ENCODE data around the gene RNF220. TPM values are rescaled to one million over a fixed set of nuclear protein-coding genes. Genes with fewer than 3 reads are reported as not detected.

The RNF220 gene
- total and polyA plus RNA-seq, 2 donors from 2014 or later, result 66.9 to 69.0 TPM

DNA sequence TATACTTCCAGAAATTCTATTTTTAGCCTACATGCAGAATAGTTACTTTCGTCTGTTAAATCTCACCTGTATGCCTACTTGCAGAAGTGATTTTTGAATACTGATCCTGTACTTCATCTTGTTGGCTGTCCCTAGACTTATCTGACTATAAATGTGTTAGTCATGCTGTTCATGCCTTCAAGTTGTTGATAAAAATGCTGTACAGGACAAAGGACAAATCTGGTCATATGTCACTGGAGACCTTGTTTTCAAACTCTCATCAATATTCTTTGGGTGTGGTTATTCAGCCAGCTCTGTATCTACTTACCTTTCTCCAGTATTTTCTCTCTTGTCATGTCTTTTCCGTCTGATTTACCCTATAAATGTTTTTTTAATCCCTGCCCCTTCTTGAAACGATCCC lies 132.9 kb downstream of the RNF220 start:
- H3K4me1 ChIP-seq (ENCODE audit: control insufficient read depth in 2 of 3, insufficient read depth in 2 of 3, low read depth in 1 of 3, low read length in 3 of 3), result peaks cover 0 to 2% (median 0%) of the 10 kb centered on the region in 3 donors
- no peak for DNase-seq
- no peak overlapping the region for H3K27ac ChIP-seq (ENCODE audit: low read depth in 2 of 2, low read length in 2 of 2)
- no peak overlapping the region for H3K9ac ChIP-seq (ENCODE audit: low read length in 3 of 3)
- H3K27me3 ChIP-seq (ENCODE audit: control insufficient read depth, insufficient read depth, low read length), result peaks cover 3% of the 10 kb centered on the region
- no peak overlapping the region for H3K4me3 ChIP-seq (ENCODE audit: low read length in 3 of 3)
- intact Hi-C loops (cut with DNase I), result no loop called here
- no peak for TF ChIP-seq CTCF (IDR thresholded peaks at IDR 0.05; ENCODE audit: borderline replicate concordance, extremely low read depth, insufficient read depth)
- H3K9me3 ChIP-seq (ENCODE audit: control insufficient read depth in 2 of 3, insufficient read depth in 1 of 3, low read length in 3 of 3), result no peaks in the 10 kb centered on the region
- FAIRE-seq, result no peak
- H3K36me3 ChIP-seq (ENCODE audit: control insufficient read depth in 2 of 3, insufficient read depth in 3 of 3, low read length in 3 of 3), result no peaks in the 10 kb centered on the region

- peaks cover 5% of the 10 kb centered on the region for H3K27me3 ChIP-seq (ENCODE audit: control insufficient read depth, insufficient read depth, low read length)
- no peak overlapping the region for H3K4me3 ChIP-seq (ENCODE audit: low read length in 3 of 3)
- H3K27ac ChIP-seq (ENCODE audit: low read depth in 2 of 2, low read length in 2 of 2), result no peak overlapping the region
- H3K4me1 ChIP-seq (ENCODE audit: control insufficient read depth in 2 of 3, insufficient read depth in 2 of 3, low read depth in 1 of 3, low read length in 3 of 3), result peaks cover 0 to 2% (median 0%) of the 10 kb centered on the region in 3 donors
- H3K36me3 ChIP-seq (ENCODE audit: control insufficient read depth in 2 of 3, insufficient read depth in 3 of 3, low read length in 3 of 3), result no peaks in the 10 kb centered on the region
- peak in 2 of 5 donors; percentile 45 to 76 for DNase-seq
- intact Hi-C loops (cut with DNase I), result no loop called here
- TF ChIP-seq CTCF (IDR thresholded peaks at IDR 0.05; ENCODE audit: borderline replicate concordance, extremely low read depth, insufficient read depth), result no peak
- H3K9me3 ChIP-seq (ENCODE audit: control insufficient read depth in 2 of 3, insufficient read depth in 1 of 3, low read length in 3 of 3), result no peaks in the 10 kb centered on the region
- no peak for FAIRE-seq
- H3K9ac ChIP-seq (ENCODE audit: low read length in 3 of 3), result no peak overlapping the region
These were observed 135.1 kb downstream of the RNF220 start for GRCh38 chr1:44539991-44540730.

DNA sequence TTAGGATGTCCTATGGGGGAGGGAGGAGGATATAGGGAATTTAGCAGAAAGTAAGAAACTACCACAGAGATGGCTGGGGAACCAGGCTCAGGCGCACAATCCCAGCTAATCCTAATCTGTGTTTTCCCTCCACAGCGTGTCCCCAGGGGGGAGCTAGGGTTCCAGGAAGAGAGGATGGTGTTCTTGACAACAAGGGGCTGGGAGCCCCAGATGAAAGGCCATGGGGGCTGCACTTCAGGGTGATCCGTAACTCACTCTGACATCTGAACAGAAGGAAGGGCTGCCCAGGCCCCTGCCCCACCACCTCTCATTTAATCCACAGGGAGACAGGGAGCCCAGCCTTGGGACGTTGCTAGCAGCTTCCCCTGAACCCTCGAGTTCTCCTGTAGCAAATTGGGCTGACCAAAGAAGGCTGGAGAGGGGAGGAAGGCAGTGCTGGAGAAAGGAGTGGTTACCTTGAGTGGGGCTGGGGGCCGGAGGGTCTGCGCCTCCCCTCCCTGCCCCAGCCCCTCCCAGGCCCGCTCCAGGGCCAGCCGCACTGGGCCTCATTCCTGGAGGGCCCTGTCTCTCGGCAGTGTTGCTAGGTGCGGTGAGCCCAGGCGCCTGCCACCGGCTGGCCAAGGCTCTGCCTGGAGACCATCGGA lies 137.5 kb downstream of the RNF220 start:
- intact Hi-C loops (cut with DNase I), result no loop called here

More for the DNA sequence above, 137.5 kb downstream of the RNF220 start:
- TF ChIP-seq CTCF (IDR thresholded peaks at IDR 0.05; ENCODE audit: borderline replicate concordance, extremely low read depth, insufficient read depth), result no peak
- FAIRE-seq (no peak), DNase-seq (no peak)
- Histone ChIP-seq H3K4me1 (ENCODE audit: control insufficient read depth in 2 of 3, insufficient read depth in 2 of 3, low read depth in 1 of 3, low read length in 3 of 3) (peaks cover 0 to 2% (median 0%) of the 10 kb centered on the region in 3 donors), H3K9me3 (ENCODE audit: control insufficient read depth in 2 of 3, insufficient read depth in 1 of 3, low read length in 3 of 3) (no peaks in the 10 kb centered on the region), H3K36me3 (ENCODE audit: control insufficient read depth in 2 of 3, insufficient read depth in 3 of 3, low read length in 3 of 3) (no peaks in the 10 kb centered on the region), H3K4me3 (ENCODE audit: low read length in 3 of 3) (no peak overlapping the region), H3K27me3 (ENCODE audit: control insufficient read depth, insufficient read depth, low read length) (peaks cover 5% of the 10 kb centered on the region), H3K9ac (ENCODE audit: low read length in 3 of 3) (no peak overlapping the region), H3K27ac (ENCODE audit: low read depth in 2 of 2, low read length in 2 of 2) (no peak overlapping the region)

Measured in kidney (tissue), 14 donors.